ENCODE results near the gene NPHP4.

DNA sequence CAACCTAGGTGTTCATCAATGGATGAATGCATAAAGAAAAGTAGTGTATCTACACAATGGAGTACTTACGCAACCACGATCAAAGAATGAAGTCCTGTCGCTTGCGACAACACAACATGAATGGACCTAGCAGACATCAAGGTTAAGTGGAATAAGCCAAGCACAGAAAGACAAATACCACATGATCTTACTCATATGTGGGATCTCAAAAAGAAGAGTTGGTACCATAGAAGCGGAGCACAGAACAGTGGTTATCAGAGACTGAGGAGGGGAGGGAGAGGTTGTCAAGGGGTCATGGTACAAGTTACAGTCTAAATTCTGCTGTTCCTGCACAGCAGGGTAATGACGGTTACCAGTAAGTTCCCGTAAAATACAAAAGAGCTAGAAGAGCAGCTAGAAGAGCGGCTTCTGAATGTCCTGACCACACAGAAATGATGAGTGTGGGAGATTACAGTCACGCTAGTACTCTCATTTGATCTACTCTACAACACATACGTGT is 36.7 kb downstream of the NPHP4 start:
- TF ChIP-seq, protein P1, sequence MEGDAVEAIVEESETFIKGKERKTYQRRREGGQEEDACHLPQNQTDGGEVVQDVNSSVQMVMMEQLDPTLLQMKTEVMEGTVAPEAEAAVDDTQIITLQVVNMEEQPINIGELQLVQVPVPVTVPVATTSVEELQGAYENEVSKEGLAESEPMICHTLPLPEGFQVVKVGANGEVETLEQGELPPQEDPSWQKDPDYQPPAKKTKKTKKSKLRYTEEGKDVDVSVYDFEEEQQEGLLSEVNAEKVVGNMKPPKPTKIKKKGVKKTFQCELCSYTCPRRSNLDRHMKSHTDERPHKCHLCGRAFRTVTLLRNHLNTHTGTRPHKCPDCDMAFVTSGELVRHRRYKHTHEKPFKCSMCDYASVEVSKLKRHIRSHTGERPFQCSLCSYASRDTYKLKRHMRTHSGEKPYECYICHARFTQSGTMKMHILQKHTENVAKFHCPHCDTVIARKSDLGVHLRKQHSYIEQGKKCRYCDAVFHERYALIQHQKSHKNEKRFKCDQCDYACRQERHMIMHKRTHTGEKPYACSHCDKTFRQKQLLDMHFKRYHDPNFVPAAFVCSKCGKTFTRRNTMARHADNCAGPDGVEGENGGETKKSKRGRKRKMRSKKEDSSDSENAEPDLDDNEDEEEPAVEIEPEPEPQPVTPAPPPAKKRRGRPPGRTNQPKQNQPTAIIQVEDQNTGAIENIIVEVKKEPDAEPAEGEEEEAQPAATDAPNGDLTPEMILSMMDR (IDR thresholded peaks at IDR 0.05): no peak
- TF ChIP-seq NRF1 (IDR thresholded peaks at IDR 0.05; ENCODE audit: low read depth, low read length): no peak
- TF ChIP-seq RCOR1 (IDR thresholded peaks at IDR 0.05; ENCODE audit: low read length): no peak
- TF ChIP-seq, protein P2, sequence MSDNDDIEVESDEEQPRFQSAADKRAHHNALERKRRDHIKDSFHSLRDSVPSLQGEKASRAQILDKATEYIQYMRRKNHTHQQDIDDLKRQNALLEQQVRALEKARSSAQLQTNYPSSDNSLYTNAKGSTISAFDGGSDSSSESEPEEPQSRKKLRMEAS (IDR thresholded peaks at IDR 0.05; ENCODE audit: low read depth): no peak
- TF ChIP-seq TEAD4 (IDR thresholded peaks at IDR 0.05; ENCODE audit: borderline replicate concordance, insufficient read depth): no peak
- no peak for TF ChIP-seq RAD21 (IDR thresholded peaks at IDR 0.05; ENCODE audit: low read length)
